Measurements from ENCODE around the gene HOXA13.

The HOXA13 gene

GRCh38 chr7:27180431-27181420 is 19.2 kb downstream of the HOXA13 start:
- Histone ChIP-seq H3K18ac (ENCODE audit: low read length) (no peak overlapping the region), H3K4me2 (ENCODE audit: low read length) (no peak overlapping the region), H2AK5ac (ENCODE audit: low read length) (no peak overlapping the region), H3K36me3 (ENCODE audit: control insufficient read depth, insufficient read depth, low read length) (no peaks in the 10 kb centered on the region), H4K5ac (ENCODE audit: low read length) (no peak overlapping the region), H3K79me1 (ENCODE audit: low read length) (no peaks in the 10 kb centered on the region), H3K56ac (ENCODE audit: low read length) (no peak overlapping the region), H3K4ac (ENCODE audit: low read depth, low read length) (no peak overlapping the region), H2BK15ac (replicated peaks; ENCODE audit: low read depth) (no peak overlapping the region), H2BK120ac (ENCODE audit: low read depth, low read length) (no peak overlapping the region), H3K4me1 (ENCODE audit: control insufficient read depth, low read depth, low read length) (no peaks in the 10 kb centered on the region), H3K27me3 (ENCODE audit: insufficient read depth, low read length, poor library complexity) (peaks cover 87% of the 10 kb centered on the region), H3K23ac (ENCODE audit: low read length) (no peak overlapping the region), H4K8ac (ENCODE audit: low read depth, low read length) (no peak overlapping the region), H3K4me3 (ENCODE audit: low read length) (no peak overlapping the region), H2BK5ac (ENCODE audit: low read length) (no peak overlapping the region), H3K79me2 (ENCODE audit: control insufficient read depth, insufficient read depth, low read length) (no peaks in the 10 kb centered on the region), H3K27ac (ENCODE audit: low read depth, low read length) (no peak overlapping the region), H3K9ac (ENCODE audit: low read length) (no peak overlapping the region)
- DNase-seq, result no peak
- WGBS (ENCODE audit: extremely low coverage, insufficient coverage, low lambda C conversion rate), result no CpG with 5 or more reads among the region's 12 CpGs

DNA sequence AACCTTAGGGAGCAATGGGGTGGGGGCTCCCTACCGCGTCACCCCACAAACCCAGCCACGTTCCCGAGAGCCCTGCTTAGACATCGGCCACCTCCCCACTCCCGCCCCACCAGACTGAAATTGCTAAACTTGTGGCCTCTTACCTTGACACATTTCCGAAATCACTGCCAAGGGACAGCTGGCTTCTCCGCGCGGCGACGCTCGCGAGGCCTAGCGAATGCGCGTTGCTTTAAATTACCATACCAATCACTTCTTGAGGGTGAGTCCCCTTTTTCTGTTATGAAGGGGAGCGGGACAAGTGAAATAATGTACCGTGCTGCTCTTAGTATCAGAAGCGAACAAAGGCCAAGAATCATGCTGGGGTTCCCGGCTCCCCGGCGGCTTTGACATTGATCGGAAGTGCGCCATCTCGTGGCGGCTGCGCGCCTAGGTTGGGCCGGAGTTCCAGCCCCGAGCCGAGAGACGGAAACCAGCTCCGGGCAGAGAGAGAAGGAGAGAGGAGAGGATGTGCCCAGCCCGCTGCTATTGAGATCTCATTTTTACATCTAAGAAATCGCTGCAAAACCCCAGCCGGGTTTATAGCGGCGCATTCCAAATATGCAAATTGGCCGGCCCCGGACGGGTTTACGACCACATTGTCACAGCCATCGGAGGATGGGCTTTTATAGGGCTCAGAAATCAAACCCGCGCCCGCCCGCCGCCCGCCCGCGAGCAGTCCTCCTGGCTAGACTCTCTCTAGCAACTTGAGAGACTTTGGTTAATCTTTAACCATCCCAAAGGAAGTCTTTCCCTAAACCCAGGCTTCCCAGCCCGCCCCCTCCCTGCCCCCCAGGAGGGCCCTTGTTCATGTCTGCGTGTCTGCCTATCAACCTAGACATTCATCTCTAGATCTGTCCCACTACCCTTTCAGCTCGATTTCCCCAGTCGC is 20.1 kb downstream of the HOXA13 start:
- Histone ChIP-seq H3K56ac (ENCODE audit: low read length) (peak overlapping the region; percentile 6), H2AK5ac (ENCODE audit: low read length) (no peak overlapping the region), H3K79me1 (ENCODE audit: low read length) (no peaks in the 10 kb centered on the region), H3K36me3 (ENCODE audit: control insufficient read depth, insufficient read depth, low read length) (no peaks in the 10 kb centered on the region), H3K79me2 (ENCODE audit: control insufficient read depth, insufficient read depth, low read length) (no peaks in the 10 kb centered on the region), H3K4me1 (ENCODE audit: control insufficient read depth, low read depth, low read length) (no peaks in the 10 kb centered on the region), H3K23ac (ENCODE audit: low read length) (no peak overlapping the region), H2BK120ac (ENCODE audit: low read depth, low read length) (no peak overlapping the region), H3K27ac (ENCODE audit: low read depth, low read length) (no peak overlapping the region), H3K9ac (ENCODE audit: low read length) (no peak overlapping the region), H3K4me3 (ENCODE audit: low read length) (no peak overlapping the region), H4K8ac (ENCODE audit: low read depth, low read length) (no peak overlapping the region), H3K4ac (ENCODE audit: low read depth, low read length) (no peak overlapping the region), H3K4me2 (ENCODE audit: low read length) (peak overlapping the region; percentile 58), H3K27me3 (ENCODE audit: insufficient read depth, low read length, poor library complexity) (peaks cover 89% of the 10 kb centered on the region), H2BK15ac (replicated peaks; ENCODE audit: low read depth) (no peak overlapping the region), H4K5ac (ENCODE audit: low read length) (no peak overlapping the region), H3K18ac (ENCODE audit: low read length) (no peak overlapping the region), H2BK5ac (ENCODE audit: low read length) (no peak overlapping the region)
- WGBS (ENCODE audit: extremely low coverage, insufficient coverage, low lambda C conversion rate), result no CpG with 5 or more reads among the region's 56 CpGs
- DNase-seq, result peak; percentile 83

GRCh38 chr7:27179030-27179429 is 20.9 kb downstream of the HOXA13 start:
- Histone ChIP-seq H3K4ac (ENCODE audit: low read depth, low read length) (no peak overlapping the region), H3K36me3 (ENCODE audit: control insufficient read depth, insufficient read depth, low read length) (no peaks in the 10 kb centered on the region), H4K8ac (ENCODE audit: low read depth, low read length) (no peak overlapping the region), H3K79me2 (ENCODE audit: control insufficient read depth, insufficient read depth, low read length) (no peaks in the 10 kb centered on the region), H3K9ac (ENCODE audit: low read length) (no peak overlapping the region), H3K56ac (ENCODE audit: low read length) (no peak overlapping the region), H3K4me1 (ENCODE audit: control insufficient read depth, low read depth, low read length) (no peaks in the 10 kb centered on the region), H2BK15ac (replicated peaks; ENCODE audit: low read depth) (no peak overlapping the region), H4K5ac (ENCODE audit: low read length) (no peak overlapping the region), H3K79me1 (ENCODE audit: low read length) (no peaks in the 10 kb centered on the region), H3K4me2 (ENCODE audit: low read length) (no peak overlapping the region), H2BK120ac (ENCODE audit: low read depth, low read length) (no peak overlapping the region), H3K27me3 (ENCODE audit: insufficient read depth, low read length, poor library complexity) (peaks cover 91% of the 10 kb centered on the region), H2BK5ac (ENCODE audit: low read length) (no peak overlapping the region), H3K4me3 (ENCODE audit: low read length) (no peak overlapping the region), H3K23ac (ENCODE audit: low read length) (no peak overlapping the region), H2AK5ac (ENCODE audit: low read length) (no peak overlapping the region), H3K27ac (ENCODE audit: low read depth, low read length) (no peak overlapping the region), H3K18ac (ENCODE audit: low read length) (no peak overlapping the region)
- no CpG with 5 or more reads among the region's 14 CpGs for WGBS (ENCODE audit: extremely low coverage, insufficient coverage, low lambda C conversion rate)
- DNase-seq, result no peak

DNA sequence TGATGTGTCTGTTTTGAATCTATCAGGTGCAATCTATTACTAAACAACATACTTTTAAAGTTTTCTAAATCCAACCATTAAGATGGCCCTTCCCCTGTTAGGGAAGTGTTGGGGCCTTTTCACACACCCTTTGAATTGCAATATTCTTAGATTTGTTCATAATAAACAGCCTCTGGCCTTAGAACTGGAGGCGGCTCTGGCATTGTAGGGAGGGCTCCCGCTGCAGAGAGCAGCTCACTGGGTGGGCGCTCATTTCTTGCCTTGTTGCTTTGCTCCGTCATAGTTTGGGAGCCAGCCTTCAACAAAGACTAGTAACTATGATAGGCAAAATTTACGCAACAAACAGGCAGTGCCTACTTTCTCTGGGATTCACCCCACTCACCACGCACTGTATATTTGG is 21.5 kb downstream of the HOXA13 start:
- Histone ChIP-seq H4K5ac (ENCODE audit: low read length) (no peak overlapping the region), H3K36me3 (ENCODE audit: control insufficient read depth, insufficient read depth, low read length) (no peaks in the 10 kb centered on the region), H3K4ac (ENCODE audit: low read depth, low read length) (no peak overlapping the region), H2BK5ac (ENCODE audit: low read length) (no peak overlapping the region), H2BK120ac (ENCODE audit: low read depth, low read length) (no peak overlapping the region), H3K27me3 (ENCODE audit: insufficient read depth, low read length, poor library complexity) (peaks cover 92% of the 10 kb centered on the region), H2BK15ac (replicated peaks; ENCODE audit: low read depth) (no peak overlapping the region), H3K4me2 (ENCODE audit: low read length) (no peak overlapping the region), H3K4me3 (ENCODE audit: low read length) (no peak overlapping the region), H3K56ac (ENCODE audit: low read length) (no peak overlapping the region), H3K27ac (ENCODE audit: low read depth, low read length) (no peak overlapping the region), H2AK5ac (ENCODE audit: low read length) (no peak overlapping the region), H3K79me1 (ENCODE audit: low read length) (no peaks in the 10 kb centered on the region), H3K18ac (ENCODE audit: low read length) (no peak overlapping the region), H3K79me2 (ENCODE audit: control insufficient read depth, insufficient read depth, low read length) (no peaks in the 10 kb centered on the region), H3K9ac (ENCODE audit: low read length) (no peak overlapping the region), H3K4me1 (ENCODE audit: control insufficient read depth, low read depth, low read length) (no peaks in the 10 kb centered on the region), H3K23ac (ENCODE audit: low read length) (no peak overlapping the region), H4K8ac (ENCODE audit: low read depth, low read length) (no peak overlapping the region)
- DNase-seq, result no peak
- WGBS (ENCODE audit: extremely low coverage, insufficient coverage, low lambda C conversion rate), result no CpG with 5 or more reads among the region's 6 CpGs

- Histone ChIP-seq H3K36me3 (ENCODE audit: control insufficient read depth, insufficient read depth, low read length) (no peaks in the 10 kb centered on the region), H3K79me2 (ENCODE audit: control insufficient read depth, insufficient read depth, low read length) (no peaks in the 10 kb centered on the region), H3K4ac (ENCODE audit: low read depth, low read length) (no peak overlapping the region), H3K79me1 (ENCODE audit: low read length) (no peaks in the 10 kb centered on the region), H3K4me1 (ENCODE audit: control insufficient read depth, low read depth, low read length) (no peaks in the 10 kb centered on the region), H3K4me2 (ENCODE audit: low read length) (no peak overlapping the region), H3K23ac (ENCODE audit: low read length) (no peak overlapping the region), H2BK120ac (ENCODE audit: low read depth, low read length) (no peak overlapping the region), H3K9ac (ENCODE audit: low read length) (no peak overlapping the region), H2AK5ac (ENCODE audit: low read length) (no peak overlapping the region), H3K4me3 (ENCODE audit: low read length) (no peak overlapping the region), H4K5ac (ENCODE audit: low read length) (no peak overlapping the region), H3K27me3 (ENCODE audit: insufficient read depth, low read length, poor library complexity) (peaks cover 93% of the 10 kb centered on the region), H3K27ac (ENCODE audit: low read depth, low read length) (no peak overlapping the region), H2BK15ac (replicated peaks; ENCODE audit: low read depth) (no peak overlapping the region), H3K56ac (ENCODE audit: low read length) (no peak overlapping the region), H2BK5ac (ENCODE audit: low read length) (no peak overlapping the region), H4K8ac (ENCODE audit: low read depth, low read length) (no peak overlapping the region), H3K18ac (ENCODE audit: low read length) (no peak overlapping the region)
- no CpG with 5 or more reads among the region's 5 CpGs for WGBS (ENCODE audit: extremely low coverage, insufficient coverage, low lambda C conversion rate)
- DNase-seq, result no peak
Measured at GRCh38 chr7:27177795-27178320, 22.0 kb downstream of the HOXA13 start.
